ENCODE results near the gene LDLRAD3. TPM values are rescaled to one million over a fixed set of nuclear protein-coding genes. Genes with fewer than 3 reads are reported as not detected.

The LDLRAD3 gene
- total and polyA plus RNA-seq, 12 donors = 0.87 to 5.1 (median 1.7) TPM

- Histone ChIP-seq H3K27me3 (peaks cover 0 to 7% (median 0%) of the 10 kb centered on the region in 7 donors), H3K4me1 (peaks cover 0 to 36% (median 10%) of the 10 kb centered on the region in 9 donors), H3K27ac (no peak overlapping the region), H3K36me3 (no peaks in the 10 kb centered on the region), H3K9me3 (no peaks in the 10 kb centered on the region), H3K4me3 (no peak overlapping the region)
- intact Hi-C loops (cut with DNase I) = no loop called here
- 99 to 100% methylated on average over 2 of the region's 2 CpGs for WGBS, 2 donors
- DNase-seq = no peak
- ATAC-seq = no peak
- TF ChIP-seq CTCF (IDR thresholded peaks at IDR 0.05) = no peak
Observed at GRCh38 chr11:36234825-36235224, 291.0 kb downstream of the LDLRAD3 start.

- H3K4me3 ChIP-seq = no peak overlapping the region
- DNase-seq (no peak), ATAC-seq (no peak)
- no peak for TF ChIP-seq CTCF (IDR thresholded peaks at IDR 0.05)
- WGBS, 2 donors = 89 to 90% methylated on average over 3 of the region's 3 CpGs
- H3K4me1 ChIP-seq = peaks cover 0 to 28% (median 10%) of the 10 kb centered on the region in 9 donors
- H3K36me3 ChIP-seq = no peaks in the 10 kb centered on the region
- no peak overlapping the region for H3K27ac ChIP-seq
- H3K27me3 ChIP-seq = peaks cover 0 to 7% (median 0%) of the 10 kb centered on the region in 7 donors
- intact Hi-C loops (cut with DNase I) = no loop called here
- no peaks in the 10 kb centered on the region for H3K9me3 ChIP-seq
Observed at GRCh38 chr11:36235750-36236149, 291.9 kb downstream of the LDLRAD3 start.

- no peak overlapping the region for H3K27ac ChIP-seq
- no peak for DNase-seq
- peaks cover 0 to 11% (median 0%) of the 10 kb centered on the region in 9 donors for H3K4me1 ChIP-seq
- intact Hi-C loops (cut with DNase I) = no loop called here
- H3K27me3 ChIP-seq = peaks cover 0 to 7% (median 0%) of the 10 kb centered on the region in 7 donors
- no peaks in the 10 kb centered on the region for H3K9me3 ChIP-seq
- no peaks in the 10 kb centered on the region for H3K36me3 ChIP-seq
- no peak overlapping the region for H3K4me3 ChIP-seq
- no peak for TF ChIP-seq CTCF (IDR thresholded peaks at IDR 0.05)
- no peak for ATAC-seq
Observed at GRCh38 chr11:36237391-36237790, 293.5 kb downstream of the LDLRAD3 start.

- Histone ChIP-seq H3K9me3 (no peaks in the 10 kb centered on the region), H3K27me3 (peaks cover 0 to 7% (median 0%) of the 10 kb centered on the region in 7 donors), H3K4me3 (no peak overlapping the region), H3K4me1 (peaks cover 0 to 5% (median 0%) of the 10 kb centered on the region in 9 donors), H3K27ac (no peak overlapping the region), H3K36me3 (no peaks in the 10 kb centered on the region)
- ATAC-seq (no peak), DNase-seq (no peak)
- TF ChIP-seq CTCF (IDR thresholded peaks at IDR 0.05) = no peak
- intact Hi-C loops (cut with DNase I) = no loop called here
Observed at GRCh38 chr11:36238036-36238631, 294.3 kb downstream of the LDLRAD3 start.
